GM12878 (cell line): ENCODE data around the gene MCF2L2. TPM values are rescaled to one million over a fixed set of nuclear protein-coding genes. Genes with fewer than 3 reads are reported as not detected.

Experiments used
- ATAC-seq: fragments of 200-7000 bp; cut with Tn5 transposase; 3 replicates; pipeline ENCODE4 v1.9.1; 2020; ENCODE audit warnings: mild to moderate bottlenecking, moderate library complexity
- BruUV-seq: library from RNA; stranded (reverse); fragments of 400-500 nt; replicated peaks from 2 replicates; lab custom pipeline; 2021; lab: Mats Ljungman, UMichigan
- CTCF ChIA-PET: fragments of 300-600 bp; sonication (Branson Sonifier 250); formaldehyde crosslinking; extraction: SDS; loops from one replicate; lab custom pipeline; 2021; ENCODE audit warnings: inconsistent platforms; lab: Yijun Ruan, JAX
- POLR2A ChIA-PET: fragments of 350-600 bp; formaldehyde crosslinking; extraction: SDS; loops from one replicate; lab custom pipeline; 2021; ENCODE audit warnings: inconsistent platforms; lab: Charles Lee
- RAD21 ChIA-PET: fragments of 300-600 bp; sonication (Branson Sonifier 250); formaldehyde crosslinking; loops from one replicate; lab custom pipeline; 2023; ENCODE audit warnings: antibody characterized with exemption; ENCODE audit not compliant: unreplicated experiment; lab: Charles Lee
- SMC1A ChIA-PET: fragments of 300-600 bp; sonication (Branson Sonifier 250); formaldehyde crosslinking; loops from one replicate; lab custom pipeline; 2023; ENCODE audit not compliant: unreplicated experiment, uncharacterized antibody; lab: Charles Lee
- DNase-seq: peaks from one replicate; pipeline ENCODE4 v3.0.0-alpha.2; 2011; ENCODE audit warnings: low read depth, low spot score
- FAIRE-seq: peaks from 3 replicates; lab custom pipeline; 2011; peaks lifted over from hg19 to GRCh38; lab: Jason Lieb, UNC
- H2AFZ ChIP-seq: 2 replicates; pipeline ENCODE4 v1.6.0; 2011; ENCODE audit warnings: low read depth, low read length, control low read depth; ENCODE audit not compliant: control insufficient read depth
- H3K27ac ChIP-seq: 2 replicates; pipeline ENCODE4 v1.5.1; 2011; ENCODE audit warnings: control low read depth; ENCODE audit not compliant: control insufficient read depth, insufficient read depth
- H3K27me3 ChIP-seq, 2 experiments: replicated peaks in 1 of 2; 2 replicates each; pipeline versions ENCODE4 v1.6.0 to v1.6.1; 2011; ENCODE audit warnings: low read length in 1 of 2; ENCODE audit not compliant: control insufficient read depth in 2 of 2, insufficient read depth in 2 of 2
- H3K36me3 ChIP-seq, 2 experiments: 2 replicates each; pipeline ENCODE4 v1.5.1; 2011; ENCODE audit warnings: low read length in 1 of 2; ENCODE audit not compliant: control insufficient read depth in 2 of 2, insufficient read depth in 2 of 2
- H3K4me1 ChIP-seq: 2 replicates; pipeline ENCODE4 v1.6.1; 2011; ENCODE audit warnings: mild to moderate bottlenecking, low read length, moderate library complexity, mixed read lengths; ENCODE audit not compliant: control insufficient read depth, insufficient read depth
- H3K4me2 ChIP-seq: 2 replicates; pipeline ENCODE4 v1.6.0; 2011; ENCODE audit warnings: control low read depth; ENCODE audit not compliant: control insufficient read depth, insufficient read depth
- H3K4me3 ChIP-seq: fragments of 200-600 bp; sonication (generic); 2 replicates; pipeline ENCODE4 v1.5.1; 2016
- H3K79me2 ChIP-seq: 2 replicates; pipeline ENCODE4 v1.6.0; 2011; ENCODE audit warnings: low read length; ENCODE audit not compliant: control insufficient read depth, insufficient read depth
- H3K9ac ChIP-seq: 2 replicates; pipeline ENCODE4 v1.8.0; 2011; ENCODE audit warnings: low read length, control low read depth, mixed read lengths; ENCODE audit not compliant: control insufficient read depth, insufficient read depth
- H3K9me3 ChIP-seq: replicated peaks from 3 replicates; pipeline ENCODE4 v1.5.1; 2011; ENCODE audit warnings: mild to moderate bottlenecking, low read length; ENCODE audit not compliant: control insufficient read depth, insufficient read depth
- H4K20me1 ChIP-seq: 2 replicates; pipeline ENCODE4 v1.6.0; 2011; ENCODE audit not compliant: control insufficient read depth, insufficient read depth
- EZH2 ChIP-seq: IDR thresholded peaks from 2 replicates; pipeline ENCODE4 v1.6.1; 2012; ENCODE audit warnings: low read depth, mild to moderate bottlenecking, control low read depth, inconsistent platforms, low read length, borderline replicate concordance; ENCODE audit not compliant: control insufficient read depth
- HDAC6 ChIP-seq: fragments of 200-600 bp; sonication (generic); IDR thresholded peaks from one replicate; pipeline ENCODE4 v1.8.0; 2017; ENCODE audit warnings: antibody characterized with exemption; ENCODE audit not compliant: unreplicated experiment
- KDM1A ChIP-seq: fragments of 200-600 bp; sonication (generic); IDR thresholded peaks from 2 replicates; pipeline ENCODE4 v1.6.1; 2016; ENCODE audit warnings: borderline replicate concordance
- NR2F1 ChIP-seq: fragments of 450-650 bp; conservative IDR thresholded peaks from 2 replicates; pipeline ENCODE4 v1.6.1; 2017; ENCODE audit warnings: mild to moderate bottlenecking
- POLR2AphosphoS2 ChIP-seq: IDR thresholded peaks from 2 replicates; pipeline ENCODE4 v1.6.1; 2011; ENCODE audit warnings: low read depth, mild to moderate bottlenecking, low read length, improper control_type of control experiment, moderate library complexity
- POU2F2 ChIP-seq: IDR thresholded peaks from 3 replicates; pipeline ENCODE4 v1.6.1; 2011; ENCODE audit warnings: low read depth, mild to moderate bottlenecking, low read length, borderline replicate concordance
- SMARCA5 ChIP-seq: fragments of 450-650 bp; IDR thresholded peaks from 2 replicates; pipeline ENCODE4 v1.6.1; 2017; ENCODE audit warnings: mild to moderate bottlenecking
- STAT3 ChIP-seq: IDR thresholded peaks from 2 replicates; pipeline ENCODE4 v1.6.1; 2011; ENCODE audit warnings: low read depth, low read length, improper control_type of control experiment
- ZBED1 ChIP-seq: IDR thresholded peaks from 2 replicates; pipeline ENCODE4 v1.6.1; 2016; ENCODE audit warnings: borderline replicate concordance
- WGBS: methylation state at CpG from one replicate; pipeline ENCODE4 v1.1.6; 2016; ENCODE audit warnings: low lambda C conversion rate; ENCODE audit not compliant: insufficient replicate concordance, insufficient coverage; ENCODE audit errors: missing lambda C conversion rate; 5-methylcytosine and 5-hydroxymethylcytosine counted together
- in situ Hi-C: fragments of 300-500 bp; cut with MboI; formaldehyde crosslinking; loops from 9 replicates; pipeline ENCODE4 v1.14.3; 2018; ENCODE audit warnings: mixed read lengths
- intact Hi-C: fragments of 100-400 bp; cut with micrococcal nuclease; formaldehyde crosslinking; loops from one replicate; pipeline ENCODE4 v1.14.2; 2022; ENCODE audit not compliant: unreplicated experiment
- polyA plus RNA-seq, 11 experiments: library from polyadenylated mRNA; depleted of rRNA in 4 of 11; unstranded in 6 of 11; stranded (reverse) in 5 of 11; fragments of >200 nt; fragmentation: Nextera tagmentation in 4 of 11; fragmentation: Illumina TruSeq in 1 of 11; extraction: Ambion mirVana in 4 of 11; extraction: Trizol in 1 of 11; gene quantifications; 1 replicate in 1 of 11; 2 replicates in 10 of 11; pipeline versions ENCODE4 v1.2.1 to v1.2.3, GENCODE V29; 2011 to 2016; ENCODE audit warnings: inconsistent platforms in 2 of 11, missing spikeins in 2 of 11, low read depth in 1 of 11
- total RNA-seq, 4 experiments: library from RNA; depleted of rRNA in 3 of 4; stranded (reverse); fragments of >200 nt in 3 of 4; fragmentation: Illumina TruSeq in 1 of 4; extraction: Trizol in 1 of 4; gene quantifications; 2 replicates each; pipeline versions ENCODE4 v1.2.1 to v1.2.3, GENCODE V29; 2013 to 2021
- TF ChIP-seq, protein P1 (sequence below): IDR thresholded peaks from 2 replicates; pipeline ENCODE4 v1.6.1; 2012; ENCODE audit warnings: low read depth, low read length, improper control_type of control experiment
- TF ChIP-seq, protein P2 (sequence below): fragments of 450-650 bp; IDR thresholded peaks from 2 replicates; pipeline ENCODE4 v1.6.1; 2017; ENCODE audit warnings: borderline replicate concordance

The MCF2L2 gene
- total and polyA plus RNA-seq, 10 of the 15 experiments (the other 5 are each of a cell fraction or from before 2014, with no cell fraction given) = 0.37 to 2.8 (median 1.4) TPM

DNA sequence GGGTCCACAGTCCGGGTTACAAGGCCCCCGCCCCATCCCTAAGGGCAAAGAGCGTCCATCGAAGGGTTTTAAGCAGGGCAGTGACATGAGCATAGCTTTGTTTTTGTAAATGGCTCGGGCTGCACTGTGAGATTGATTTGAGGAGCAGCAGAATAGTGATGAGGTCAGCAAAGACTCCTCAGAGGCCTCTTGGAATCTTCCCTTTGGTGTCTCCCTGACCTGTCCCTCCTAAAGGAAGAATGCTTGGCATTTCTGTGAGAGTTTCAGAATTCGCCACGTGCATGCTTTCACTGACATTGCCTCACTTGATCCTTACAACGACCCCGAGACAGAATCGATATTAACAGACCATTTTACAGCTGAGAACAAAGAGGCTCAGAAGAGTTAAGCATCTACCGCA is 286.2 kb downstream of the MCF2L2 start:
- BruUV-seq = no TSS peak
- no peak for DNase-seq
- H3K79me2 ChIP-seq = no peaks in the 10 kb centered on the region
- CTCF ChIA-PET = interaction anchor here (0.8 kb wide), 2 partner anchors 15 to 18 kb away, joined by 3 read pairs; no protein-coding TSS in a partner anchor
- RAD21 ChIA-PET = no interaction called here
- no peak for TF ChIP-seq NR2F1
- TF ChIP-seq ZBED1 = no peak
- no peak for FAIRE-seq
- 93% methylated on average over 11 of the region's 11 CpGs for WGBS
- peaks cover 8% of the 10 kb centered on the region; the same call in 2 of the 3 replicates for H3K9me3 ChIP-seq
- no peak overlapping the region for H3K4me3 ChIP-seq
- no peak overlapping the region for H3K9ac ChIP-seq
- H3K4me1 ChIP-seq = peaks cover 2% of the 10 kb centered on the region
- intact Hi-C loops = no loop called here
- H2AFZ ChIP-seq = no peak overlapping the region
- no peak overlapping the region for H3K27ac ChIP-seq
- ATAC-seq = no peak
- SMC1A ChIA-PET = interaction anchor here (0.6 to 1.0 kb wide), 2 partner anchors 147 to 227 kb away, joined by 3 read pairs; no protein-coding TSS in a partner anchor
- no peaks in the 10 kb centered on the region for H4K20me1 ChIP-seq
- H3K27me3 ChIP-seq = no peaks in the 10 kb centered on the region
- peaks cover 0 to 13% of the 10 kb centered on the region in 2 experiments; a peak in 3 of 4 replicates for H3K36me3 ChIP-seq
- POLR2A ChIA-PET = interaction anchor here (1.5 kb wide), 1 partner anchor 15 kb away, joined by 5 read pairs; no protein-coding TSS in a partner anchor
- in situ Hi-C loops = no loop called here
- no peak overlapping the region for H3K4me2 ChIP-seq

DNA sequence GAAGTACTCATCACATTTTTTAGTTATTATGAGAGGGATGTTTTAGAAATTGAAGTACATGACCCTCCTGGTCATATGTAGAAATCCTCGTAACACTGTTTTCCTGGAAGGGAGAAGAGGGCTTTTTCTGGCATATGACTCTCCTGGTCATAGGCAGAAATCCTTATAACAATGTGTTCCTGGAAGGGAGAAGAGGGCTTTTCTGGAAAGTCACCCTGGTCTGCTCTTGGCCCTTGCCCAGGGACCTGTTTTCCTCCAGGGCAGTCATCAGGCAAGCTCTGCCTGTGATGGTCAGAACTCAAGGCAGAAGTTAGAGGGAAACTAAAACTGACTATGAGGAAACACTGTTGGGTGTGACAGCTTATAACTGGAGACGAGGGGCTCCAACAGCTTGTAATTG is 293.6 kb downstream of the MCF2L2 start:
- H3K4me3 ChIP-seq = no peak overlapping the region
- ATAC-seq (no peak), DNase-seq (no peak)
- in situ Hi-C loops = no loop called here
- H3K9ac ChIP-seq = no peak overlapping the region
- WGBS = 74% methylated on average over 2 of the region's 2 CpGs
- no peak for TF ChIP-seq KDM1A
- TF ChIP-seq POU2F2 = no peak
- TF ChIP-seq, protein P1, sequence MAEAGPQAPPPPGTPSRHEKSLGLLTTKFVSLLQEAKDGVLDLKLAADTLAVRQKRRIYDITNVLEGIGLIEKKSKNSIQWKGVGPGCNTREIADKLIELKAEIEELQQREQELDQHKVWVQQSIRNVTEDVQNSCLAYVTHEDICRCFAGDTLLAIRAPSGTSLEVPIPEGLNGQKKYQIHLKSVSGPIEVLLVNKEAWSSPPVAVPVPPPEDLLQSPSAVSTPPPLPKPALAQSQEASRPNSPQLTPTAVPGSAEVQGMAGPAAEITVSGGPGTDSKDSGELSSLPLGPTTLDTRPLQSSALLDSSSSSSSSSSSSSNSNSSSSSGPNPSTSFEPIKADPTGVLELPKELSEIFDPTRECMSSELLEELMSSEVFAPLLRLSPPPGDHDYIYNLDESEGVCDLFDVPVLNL = no peak
- no peak for TF ChIP-seq EZH2
- TF ChIP-seq POLR2AphosphoS2 = no peak
- TF ChIP-seq STAT3 = no peak
- no peak for TF ChIP-seq SMARCA5
- TF ChIP-seq, protein P2, sequence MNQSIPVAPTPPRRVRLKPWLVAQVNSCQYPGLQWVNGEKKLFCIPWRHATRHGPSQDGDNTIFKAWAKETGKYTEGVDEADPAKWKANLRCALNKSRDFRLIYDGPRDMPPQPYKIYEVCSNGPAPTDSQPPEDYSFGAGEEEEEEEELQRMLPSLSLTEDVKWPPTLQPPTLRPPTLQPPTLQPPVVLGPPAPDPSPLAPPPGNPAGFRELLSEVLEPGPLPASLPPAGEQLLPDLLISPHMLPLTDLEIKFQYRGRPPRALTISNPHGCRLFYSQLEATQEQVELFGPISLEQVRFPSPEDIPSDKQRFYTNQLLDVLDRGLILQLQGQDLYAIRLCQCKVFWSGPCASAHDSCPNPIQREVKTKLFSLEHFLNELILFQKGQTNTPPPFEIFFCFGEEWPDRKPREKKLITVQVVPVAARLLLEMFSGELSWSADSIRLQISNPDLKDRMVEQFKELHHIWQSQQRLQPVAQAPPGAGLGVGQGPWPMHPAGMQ = no peak
- TF ChIP-seq HDAC6 = no peak
- TF ChIP-seq, all 136 proteins: peak for 0
- no peaks in the 10 kb centered on the region for H4K20me1 ChIP-seq
- no peaks in the 10 kb centered on the region for H3K4me1 ChIP-seq
- ChIA-PET RAD21 (no interaction called here), CTCF (interaction anchor here (1.4 kb wide), 1 partner anchor 11 kb away, joined by 3 read pairs; no protein-coding TSS in a partner anchor), POLR2A (no interaction called here), SMC1A (interaction anchor here (1.0 to 2.2 kb wide), 2 partner anchors 12 to 18 kb away, joined by 3 to 7 read pairs; no protein-coding TSS in a partner anchor)
- H3K27ac ChIP-seq = no peak overlapping the region
- no peak for FAIRE-seq
- no TSS peak for BruUV-seq
- H3K4me2 ChIP-seq = no peak overlapping the region
- no peaks in the 10 kb centered on the region for H3K27me3 ChIP-seq
- peaks cover 0 to 18% of the 10 kb centered on the region in 2 experiments; a peak in 3 of 4 replicates for H3K36me3 ChIP-seq
- no peak overlapping the region for H2AFZ ChIP-seq
- intact Hi-C loops = no loop called here
- no peaks in the 10 kb centered on the region for H3K79me2 ChIP-seq
- H3K9me3 ChIP-seq = peaks cover 4% of the 10 kb centered on the region; the same call in 2 of the 3 replicates
